GM04504 (cell line): ENCODE data around the gene RUNX3.

Experiments
- DNase-seq: peaks from one replicate; pipeline ENCODE4 v3.0.0-alpha.2; 2012; ENCODE audit warnings: low read depth

The RUNX3 gene

DNA sequence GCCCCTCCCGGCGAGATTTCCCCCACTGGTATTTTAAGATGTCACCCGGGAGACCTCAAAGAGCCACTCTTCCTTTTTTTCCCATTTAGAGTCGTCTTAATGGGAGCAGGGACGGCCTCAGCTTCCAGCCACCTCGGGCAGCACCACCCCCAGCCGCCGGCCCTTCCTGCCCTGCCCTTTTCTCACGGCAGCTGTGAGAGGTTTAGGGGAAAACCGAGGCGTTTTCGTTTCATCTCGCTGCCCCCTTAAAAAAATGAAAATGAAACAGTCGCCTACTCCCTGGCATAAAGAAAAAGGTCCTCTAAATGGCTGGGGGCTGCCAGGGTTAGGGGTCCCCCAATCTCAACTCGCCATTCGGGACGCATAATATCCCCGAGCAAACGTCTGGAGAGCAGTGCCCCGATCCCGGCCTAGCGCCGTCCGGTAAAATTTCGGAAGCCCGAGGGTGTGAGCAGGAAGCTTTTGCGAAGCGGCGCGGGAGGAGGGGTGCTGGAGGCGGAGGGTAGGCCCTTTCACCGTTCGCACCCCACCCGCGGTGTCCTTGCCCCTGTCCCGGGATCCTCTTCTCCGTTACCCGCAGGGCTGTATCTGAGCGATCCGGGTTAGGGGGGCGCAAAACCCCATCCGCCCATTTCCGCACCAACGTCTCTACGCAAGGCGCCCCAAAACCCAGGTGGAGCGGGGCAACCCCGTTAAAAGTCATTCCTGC, 1.2 kb downstream of the RUNX3 start:
- DNase-seq, result peak; percentile 15

DNA sequence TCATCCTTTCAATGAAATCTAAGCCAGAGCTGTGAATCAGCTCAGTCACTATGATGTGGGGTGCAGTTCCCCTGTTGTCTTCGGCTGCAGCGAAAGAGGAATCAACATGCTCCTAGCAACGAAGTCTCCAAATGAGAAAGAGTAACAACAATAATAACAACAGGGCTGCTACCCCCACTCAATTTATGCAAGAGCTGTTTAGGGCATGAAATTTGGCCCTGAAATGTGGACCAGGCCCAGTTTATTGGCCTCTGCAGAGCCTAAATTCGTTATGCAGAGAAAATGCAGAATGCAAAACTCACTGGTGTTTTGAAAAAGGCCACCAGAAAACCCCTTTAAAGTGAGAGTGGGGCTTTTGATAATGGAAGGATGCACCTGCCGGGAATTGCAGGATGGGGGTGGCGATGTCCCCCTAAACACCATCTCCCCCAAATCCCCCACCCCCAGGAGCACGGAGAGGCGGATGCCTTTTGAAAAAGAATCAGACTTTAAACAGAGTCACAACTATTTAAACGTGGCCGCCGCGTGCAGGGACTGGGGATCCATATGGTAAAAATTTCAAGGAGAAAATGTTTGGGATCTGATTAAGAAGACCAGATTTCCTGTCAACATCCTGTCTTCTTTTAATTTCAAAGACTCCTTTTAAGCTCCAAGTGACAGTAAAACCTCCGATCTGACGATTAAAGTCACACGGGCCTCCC, 1.9 kb downstream of the RUNX3 start:
- no peak for DNase-seq

DNA sequence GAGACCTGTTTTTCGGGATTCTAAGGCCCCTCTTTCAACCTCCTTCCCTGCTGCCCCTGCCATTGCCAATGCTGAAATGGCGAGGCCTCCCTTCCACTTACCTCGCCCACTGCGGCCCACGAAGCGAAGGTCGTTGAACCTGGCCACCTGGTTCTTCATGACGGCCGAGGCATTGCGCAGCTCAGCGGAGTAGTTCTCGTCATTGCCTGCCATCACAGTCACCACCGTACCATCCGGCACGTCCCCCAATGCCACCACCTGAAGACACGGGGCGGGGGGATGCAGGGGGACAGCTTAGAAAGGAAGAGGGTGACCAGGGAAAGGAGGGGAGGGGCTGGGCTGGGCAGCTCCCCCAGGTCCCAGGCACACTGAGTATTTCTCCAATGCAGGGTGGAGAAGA, 2.6 kb downstream of the RUNX3 start:
- no peak for DNase-seq

DNA sequence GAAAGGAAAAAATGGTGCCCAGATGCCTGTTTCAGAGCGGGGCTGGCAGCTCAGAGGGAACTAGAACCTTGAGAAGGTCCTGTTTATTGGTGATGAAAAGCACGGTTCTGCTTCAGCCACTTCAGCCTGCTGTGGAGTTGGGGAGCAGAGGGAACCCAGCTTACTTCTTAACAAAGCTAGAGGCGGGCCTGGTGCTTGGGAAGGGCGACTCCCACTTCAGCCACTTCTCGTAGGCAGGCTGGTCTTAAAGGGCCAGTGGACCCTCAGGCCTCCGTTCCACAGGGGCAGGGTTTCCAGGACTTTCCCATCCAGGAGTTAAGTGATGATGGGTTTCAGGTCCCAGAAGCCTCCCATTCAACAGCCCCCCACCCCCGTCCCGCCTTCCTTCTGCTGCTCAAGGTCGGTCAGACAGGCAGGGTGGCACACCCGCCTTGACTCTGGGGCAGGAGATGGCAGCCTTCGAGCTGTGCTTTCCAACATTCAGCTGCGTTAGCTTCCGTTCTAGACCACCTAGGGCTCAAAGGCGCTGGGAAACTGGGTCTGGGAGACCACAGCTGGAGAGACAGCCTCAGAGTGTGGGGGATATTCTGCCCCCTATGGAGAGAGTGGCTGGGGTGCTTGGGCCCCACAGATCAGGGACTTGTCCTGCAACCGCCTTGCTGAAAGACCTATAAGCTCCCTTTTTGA, 3.4 kb downstream of the RUNX3 start:
- no peak for DNase-seq

DNA sequence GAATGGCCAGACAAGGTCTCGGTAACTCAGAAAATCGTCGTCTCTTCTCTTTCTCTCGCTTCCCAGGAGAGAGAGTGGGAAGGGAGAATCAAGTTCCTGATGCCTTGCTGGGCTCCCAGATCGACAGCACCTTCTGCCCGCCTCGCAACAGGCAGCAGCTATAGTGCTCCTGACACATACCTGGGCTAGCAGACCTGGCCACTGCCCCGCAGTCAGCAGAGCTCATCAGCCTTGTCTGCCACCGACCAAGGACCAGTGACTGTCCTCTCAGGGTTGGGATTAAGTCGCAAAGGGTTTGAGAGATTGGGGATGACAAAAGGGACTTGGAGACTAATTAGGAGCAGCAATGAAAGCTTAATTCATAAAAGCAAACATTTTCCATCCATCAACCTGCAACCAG, 4.1 kb downstream of the RUNX3 start:
- no peak for DNase-seq

DNA sequence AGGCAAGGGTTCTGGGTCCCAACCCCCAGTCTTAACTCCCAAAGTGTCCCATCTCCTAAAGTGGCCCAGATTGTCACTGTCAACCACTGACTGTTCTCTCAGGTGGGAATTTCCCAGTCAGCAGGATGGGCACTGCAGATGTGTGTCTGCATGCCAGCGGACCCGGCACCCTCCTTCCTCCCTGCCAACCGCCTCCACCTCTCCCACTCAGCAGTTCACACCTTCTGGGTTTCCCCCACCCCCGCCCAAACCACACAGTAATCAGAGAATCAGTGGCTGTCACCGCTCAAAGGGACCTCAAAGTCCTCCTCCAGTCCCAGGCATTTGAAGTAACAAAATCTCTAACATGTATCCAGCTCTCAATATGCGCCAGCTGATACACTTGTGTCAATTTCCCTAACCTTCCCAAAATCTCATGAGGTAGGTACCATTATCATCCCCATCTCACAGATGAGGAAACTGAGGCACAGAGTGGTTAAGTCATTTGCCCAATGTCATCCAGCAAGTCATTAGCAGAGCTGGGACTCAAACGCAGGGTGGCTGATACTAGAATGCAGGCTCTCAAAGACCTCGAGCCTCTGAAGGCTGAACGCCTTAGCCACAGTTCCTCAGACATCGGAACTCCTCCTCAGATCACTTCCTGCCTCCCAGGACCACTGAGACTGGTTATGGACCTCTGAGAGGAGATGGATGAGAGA, 4.8 kb downstream of the RUNX3 start:
- no peak for DNase-seq

DNA sequence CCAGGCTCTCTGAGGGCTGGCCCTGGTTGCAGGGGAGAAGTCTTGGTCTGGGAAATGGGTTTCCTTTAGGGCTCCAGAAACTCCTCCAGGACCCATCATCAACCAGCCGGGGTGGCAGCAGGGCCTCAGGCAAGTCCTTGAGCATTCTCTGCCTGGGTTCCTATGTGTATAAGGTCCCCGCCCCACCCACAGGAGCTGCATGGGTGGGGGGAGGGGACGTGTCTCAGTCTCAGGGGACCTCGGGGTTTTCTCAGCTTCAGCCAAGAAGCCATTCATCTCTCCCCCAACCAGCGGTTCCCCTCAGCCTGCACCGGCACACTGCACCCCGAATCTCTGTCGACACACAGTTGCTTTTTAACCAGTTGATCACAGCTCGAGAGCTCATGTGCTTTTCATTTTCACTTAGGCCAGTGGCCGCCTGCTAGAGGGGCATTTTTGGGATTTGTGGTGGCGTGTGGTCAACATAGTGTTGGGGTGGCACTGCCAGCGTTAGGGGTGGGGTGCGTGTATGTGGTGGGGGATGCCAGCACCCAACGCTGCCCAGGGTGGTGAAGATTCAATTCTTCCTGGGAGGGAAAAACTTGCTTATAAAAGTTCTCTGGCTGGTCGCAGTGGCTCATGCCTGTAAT, 6.5 kb downstream of the RUNX3 start:
- no peak for DNase-seq

DNA sequence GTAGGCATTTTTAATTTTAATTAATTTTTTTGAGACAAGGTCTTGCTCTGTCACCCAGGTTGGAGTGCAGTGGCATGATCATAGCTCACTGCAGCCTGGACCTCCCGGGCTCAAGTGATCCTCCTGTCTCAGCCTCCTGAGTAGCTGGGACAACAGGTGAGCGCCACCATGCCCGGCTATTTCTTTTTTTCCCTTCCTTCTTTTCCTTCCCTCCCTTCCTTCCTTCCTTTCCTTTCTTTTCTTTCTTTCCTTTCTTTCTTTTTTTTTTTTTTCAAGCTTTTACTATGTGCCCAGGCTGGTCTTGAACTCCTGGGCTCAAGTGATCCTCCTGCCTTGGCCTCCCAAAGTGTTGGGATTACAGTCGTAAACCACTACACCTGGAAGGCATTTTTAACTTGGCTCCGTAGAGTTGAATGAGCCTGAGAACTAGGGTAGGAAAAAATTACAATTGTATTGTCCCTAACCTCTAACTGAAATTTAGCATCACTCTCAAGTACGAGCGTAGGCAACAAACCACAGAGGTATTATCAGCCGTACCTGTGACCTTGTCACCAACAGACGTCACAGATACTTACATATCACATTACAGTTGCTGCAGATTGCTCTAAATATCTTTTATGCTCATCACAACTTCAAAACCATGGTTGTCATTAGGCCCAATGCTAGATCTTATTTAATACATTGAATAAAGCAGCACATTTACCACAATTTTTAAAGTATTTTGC, 8.0 kb downstream of the RUNX3 start:
- DNase-seq, result no peak

DNA sequence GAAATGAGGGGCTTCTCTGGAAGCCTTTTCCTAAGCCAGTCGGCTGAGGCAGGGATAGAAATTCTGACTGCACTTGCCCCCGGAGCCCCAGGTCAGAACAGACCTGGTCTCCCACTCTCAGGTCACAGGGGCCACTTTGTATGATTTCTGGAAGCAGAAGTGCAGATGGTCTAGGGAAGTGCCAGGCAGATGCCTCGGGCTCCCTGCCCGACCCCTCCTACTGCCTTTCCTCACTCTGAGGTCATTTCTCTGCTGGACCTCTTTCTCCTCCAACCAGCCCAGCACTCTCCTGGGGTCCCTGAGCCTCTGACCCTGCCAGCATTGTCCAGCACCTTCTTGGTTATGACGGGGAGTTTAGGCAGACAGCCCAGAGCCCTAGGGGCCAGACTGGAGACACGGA, 8.7 kb downstream of the RUNX3 start:
- DNase-seq, result no peak

DNA sequence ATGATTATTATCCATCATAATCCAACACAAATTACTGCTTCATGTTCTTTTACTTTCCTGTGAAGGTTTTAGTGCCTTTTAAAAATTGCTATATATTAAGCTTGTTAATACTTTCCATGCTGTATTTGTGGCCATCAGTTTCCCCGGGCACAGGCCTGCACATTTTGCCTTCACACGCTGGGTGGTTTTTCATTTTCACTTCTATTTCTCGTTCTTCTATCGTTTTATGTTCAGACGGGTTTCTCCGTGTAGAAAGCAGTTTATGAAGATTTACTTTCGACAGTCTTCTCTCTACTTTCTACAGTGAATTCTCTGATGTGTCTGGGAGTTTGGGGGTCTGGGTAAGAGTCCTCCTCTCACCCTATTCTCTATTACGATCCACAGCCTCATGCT, 9.5 kb downstream of the RUNX3 start:
- DNase-seq, result no peak

DNA sequence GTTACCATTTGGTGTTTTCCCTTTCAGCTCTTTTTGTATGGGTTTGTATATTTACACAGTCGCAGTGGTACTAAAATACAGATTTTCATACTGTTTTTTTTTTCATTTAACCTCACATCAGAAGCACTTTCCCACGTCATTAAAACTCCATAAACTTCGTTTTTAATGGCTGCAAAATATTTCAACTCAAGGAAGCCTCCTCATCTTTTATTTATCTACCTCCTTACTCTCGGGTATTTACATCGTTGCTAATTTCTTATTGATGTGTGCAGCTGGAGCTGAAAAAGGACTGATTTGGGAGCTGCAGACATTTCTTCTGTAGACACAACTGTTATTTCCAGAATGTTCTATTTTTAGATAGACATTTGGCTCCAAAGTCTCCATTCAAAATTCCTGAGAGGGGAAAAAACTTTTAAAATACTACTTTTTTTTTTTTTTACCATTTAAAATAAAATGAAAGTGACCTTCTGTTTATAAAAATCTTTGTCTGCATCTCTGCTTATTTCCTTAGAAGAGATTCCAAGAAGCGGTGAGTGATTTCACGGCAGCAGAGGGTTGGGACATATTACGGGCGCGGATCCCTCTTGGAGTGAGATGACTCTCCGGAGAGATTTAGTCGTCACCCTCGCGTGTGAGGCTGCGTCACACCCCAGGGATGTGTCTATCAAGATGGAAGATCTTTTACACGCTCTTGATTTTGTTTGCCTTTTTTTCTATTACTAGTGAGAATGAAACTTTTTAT, 10.1 kb downstream of the RUNX3 start:
- DNase-seq, result peak; percentile 71

DNA sequence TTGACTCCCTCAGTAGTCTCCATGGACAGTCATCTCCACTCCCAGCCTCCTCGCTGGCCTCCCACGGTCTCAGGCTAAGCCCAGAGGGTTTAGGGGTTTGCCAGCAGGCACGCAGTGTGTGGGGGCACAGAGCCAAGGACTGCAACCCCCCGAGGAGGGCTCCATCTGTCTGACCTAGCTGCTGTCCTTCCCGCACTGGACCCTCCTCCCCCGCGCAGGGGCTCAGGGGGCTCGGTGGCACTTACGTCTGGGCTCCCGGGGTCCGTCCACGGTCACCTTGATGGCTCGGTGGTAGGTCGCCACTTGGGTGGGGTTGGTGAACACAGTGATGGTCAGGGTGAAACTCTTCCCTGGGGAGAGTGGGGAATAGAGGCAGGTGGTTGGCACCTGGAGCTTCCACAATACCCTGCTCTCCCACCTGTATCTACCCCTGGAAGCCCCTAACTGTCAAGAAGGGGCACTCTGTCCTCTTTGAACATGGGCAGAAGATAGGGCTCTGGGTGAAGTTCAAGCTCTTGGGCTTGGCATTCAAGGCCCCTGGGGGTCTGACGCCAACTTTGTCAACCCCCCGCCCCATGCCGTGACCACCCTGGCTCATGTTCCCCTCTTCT, 11.0 kb downstream of the RUNX3 start:
- no peak for DNase-seq

DNA sequence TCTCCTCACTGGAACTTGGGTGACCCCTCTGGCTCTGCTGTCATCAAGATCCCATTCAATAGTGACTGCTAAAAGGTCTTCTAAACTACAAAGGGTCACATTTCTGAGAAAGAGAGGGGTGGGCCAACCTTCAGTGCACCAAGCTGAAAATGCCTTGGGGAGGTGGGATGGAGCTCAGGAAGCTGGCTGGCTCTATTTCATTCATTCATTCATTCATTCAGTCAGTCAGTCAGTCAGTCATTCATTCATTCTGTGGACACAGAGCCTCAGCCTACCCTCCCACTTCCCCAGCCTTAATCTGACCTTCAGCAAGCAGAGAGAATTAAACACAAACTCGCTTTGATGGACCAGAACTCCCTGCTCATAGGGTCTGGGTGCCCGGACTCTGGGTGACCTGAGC, 11.7 kb downstream of the RUNX3 start:
- DNase-seq, result no peak

DNA sequence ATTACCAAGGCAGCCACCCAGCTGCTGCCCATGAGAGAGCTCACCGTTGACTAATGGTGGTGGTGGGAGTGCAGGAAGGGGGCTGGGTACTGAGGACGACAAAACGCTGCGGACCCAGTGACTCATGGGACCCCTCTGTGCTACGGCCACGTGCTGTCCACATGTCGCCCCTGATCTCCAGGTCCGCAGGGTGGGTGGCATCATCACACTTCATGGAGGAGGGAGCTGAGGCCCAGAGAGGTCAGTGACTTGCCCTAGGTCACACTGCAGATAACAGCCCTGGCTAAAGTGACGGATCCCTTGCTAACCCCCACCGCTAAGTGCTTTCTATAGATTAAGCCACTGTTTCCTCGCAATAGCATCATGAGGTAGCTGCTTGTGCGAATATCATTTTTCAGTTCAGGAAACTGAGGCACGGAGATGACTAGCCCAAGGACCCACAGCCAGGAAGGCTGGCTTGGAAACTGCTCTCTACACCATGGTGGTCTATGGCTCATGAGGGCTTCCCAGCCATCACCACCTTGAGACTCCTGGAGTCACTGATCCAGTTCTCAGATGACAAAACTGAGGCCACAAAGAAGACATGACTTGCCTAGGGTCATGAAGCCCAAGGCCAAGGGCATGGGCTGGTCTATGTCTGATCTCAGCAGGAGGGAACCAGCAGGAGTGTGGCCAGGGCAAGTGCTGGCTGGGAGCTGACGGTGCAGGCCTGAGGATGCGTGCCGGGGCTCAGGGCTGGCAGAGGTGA, 12.6 kb downstream of the RUNX3 start:
- no peak for DNase-seq

DNA sequence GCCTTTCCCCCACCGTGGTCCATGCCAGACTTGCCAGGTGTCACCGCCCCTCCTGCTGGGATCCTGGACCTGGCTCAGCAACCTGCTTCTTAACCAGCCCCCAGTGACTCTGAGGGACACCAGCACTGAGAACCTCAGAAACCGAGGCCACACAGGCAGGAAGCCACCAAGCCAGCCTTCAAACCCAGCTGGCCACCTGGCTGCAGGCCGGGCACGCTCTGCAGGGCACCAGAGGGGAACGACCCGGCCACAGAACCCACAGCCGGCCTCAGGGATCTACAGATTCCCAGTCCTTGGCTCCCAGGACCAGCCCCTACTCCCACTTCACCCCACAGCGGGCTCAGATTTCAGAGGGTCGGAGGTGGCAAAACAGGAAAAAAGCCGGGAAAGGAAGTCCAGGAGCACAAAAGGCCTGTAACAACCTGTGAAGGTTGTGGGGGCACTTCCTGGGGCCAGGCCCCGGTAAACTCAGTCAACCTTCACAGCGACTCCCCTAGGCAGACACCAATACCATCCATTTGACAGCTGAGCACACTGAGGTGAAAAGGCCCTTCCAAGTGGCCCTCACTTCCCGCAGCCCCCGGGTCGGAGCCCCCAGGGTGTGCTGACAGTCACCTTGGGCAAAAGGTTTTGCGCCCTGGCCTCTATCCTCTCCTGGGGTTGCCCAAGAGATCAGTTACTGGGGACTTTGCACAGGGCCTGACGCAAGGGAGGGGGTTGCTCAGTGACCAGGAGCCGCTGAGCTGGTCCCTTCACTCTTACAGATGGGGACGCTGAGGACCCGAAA, 14.1 kb downstream of the RUNX3 start:
- DNase-seq, result no peak

DNA sequence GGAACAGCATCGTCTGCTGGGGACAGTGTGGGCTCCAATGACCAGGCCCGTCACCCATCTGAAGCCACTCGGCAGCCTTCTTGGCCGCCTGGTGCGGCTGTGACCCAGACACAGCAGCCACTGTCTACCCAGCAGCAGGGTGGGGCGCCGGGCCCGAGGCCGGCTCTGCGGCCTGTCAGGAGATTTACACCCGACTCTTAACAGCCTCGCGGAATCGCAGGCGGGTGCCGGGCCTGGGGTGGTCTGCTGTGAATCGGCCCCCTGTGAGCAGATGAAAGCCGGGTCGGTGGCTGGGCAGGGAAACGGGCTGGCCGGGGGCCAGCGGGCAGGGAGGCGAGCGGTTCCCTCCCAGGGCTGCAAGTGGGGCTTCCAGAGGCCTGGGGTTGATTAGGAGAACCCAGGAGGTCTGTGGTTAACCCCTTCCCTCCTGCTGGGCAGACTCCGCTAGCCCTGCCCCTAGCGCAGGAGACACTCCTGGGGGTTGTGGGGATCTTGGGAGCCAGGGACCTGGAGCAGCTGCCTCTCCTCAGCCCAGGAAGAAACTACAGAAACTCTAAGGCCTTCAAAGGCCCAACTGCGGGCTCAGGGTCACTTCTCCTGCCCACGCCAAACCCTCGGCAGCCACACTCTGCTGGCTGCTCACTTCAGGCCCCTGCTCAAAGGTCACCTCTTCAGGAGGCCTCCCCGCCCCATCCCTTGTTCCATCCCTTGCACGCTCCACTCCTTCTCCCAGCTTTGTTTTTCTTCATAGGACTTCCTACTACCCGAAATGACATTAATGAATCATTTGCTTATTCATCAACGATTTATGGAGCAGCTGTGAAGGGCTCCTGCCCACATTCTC, 15.6 kb downstream of the RUNX3 start:
- DNase-seq, result peak; percentile 54

DNA sequence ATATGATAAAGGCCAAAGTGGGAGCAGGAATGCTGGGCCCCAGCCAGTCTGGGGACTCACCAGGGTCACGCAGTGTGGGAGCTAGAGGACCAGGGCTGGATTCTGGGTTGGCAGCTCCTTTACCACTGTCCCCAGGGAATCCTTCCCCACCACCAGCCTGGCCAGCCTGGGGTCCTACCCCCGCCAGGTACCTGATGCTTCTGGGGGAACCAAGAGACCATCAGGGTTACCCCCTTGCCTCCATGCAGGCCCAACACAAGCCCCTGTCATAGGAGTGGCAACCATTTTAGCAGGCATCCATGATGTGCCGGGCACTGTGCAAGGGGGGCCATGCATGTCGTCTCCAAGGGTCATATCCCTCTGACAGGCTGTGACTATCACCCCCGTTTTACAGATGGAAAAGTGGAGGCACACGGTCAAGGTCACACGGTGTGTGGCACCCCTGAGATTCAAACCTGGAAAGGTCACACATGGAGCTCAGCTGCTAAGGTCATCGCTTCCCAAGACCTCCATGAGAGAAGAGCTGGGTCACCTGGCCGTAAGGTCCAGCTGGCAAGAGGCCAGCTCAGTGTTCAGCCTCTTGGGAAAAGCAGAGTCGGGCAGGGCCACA, 16.4 kb downstream of the RUNX3 start:
- DNase-seq, result no peak

DNA sequence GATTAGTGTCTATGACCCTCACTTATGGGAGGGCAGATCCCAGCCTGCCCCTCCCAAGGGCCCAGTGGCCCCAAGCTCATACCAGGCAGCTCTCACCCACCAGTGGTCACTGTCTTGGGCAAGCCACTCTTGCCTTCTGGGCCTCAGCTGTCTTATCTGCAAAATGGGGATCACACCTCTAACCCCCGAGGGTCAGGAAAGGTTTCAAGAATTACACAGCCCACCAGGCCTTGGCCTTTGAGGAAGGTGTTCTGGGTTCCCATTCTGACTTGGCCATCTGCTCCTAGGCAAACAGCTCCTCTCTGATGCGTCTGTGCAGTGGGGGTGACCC, 16.8 kb downstream of the RUNX3 start:
- DNase-seq, result no peak
